ENCODE data around the gene DDA1.
"Not testable (repeated sequence)": the region's sequence is repeated elsewhere in the genome, so short reads cannot be mapped to it uniquely, and the experiment has no call there.

Gene DDA1

DNA sequence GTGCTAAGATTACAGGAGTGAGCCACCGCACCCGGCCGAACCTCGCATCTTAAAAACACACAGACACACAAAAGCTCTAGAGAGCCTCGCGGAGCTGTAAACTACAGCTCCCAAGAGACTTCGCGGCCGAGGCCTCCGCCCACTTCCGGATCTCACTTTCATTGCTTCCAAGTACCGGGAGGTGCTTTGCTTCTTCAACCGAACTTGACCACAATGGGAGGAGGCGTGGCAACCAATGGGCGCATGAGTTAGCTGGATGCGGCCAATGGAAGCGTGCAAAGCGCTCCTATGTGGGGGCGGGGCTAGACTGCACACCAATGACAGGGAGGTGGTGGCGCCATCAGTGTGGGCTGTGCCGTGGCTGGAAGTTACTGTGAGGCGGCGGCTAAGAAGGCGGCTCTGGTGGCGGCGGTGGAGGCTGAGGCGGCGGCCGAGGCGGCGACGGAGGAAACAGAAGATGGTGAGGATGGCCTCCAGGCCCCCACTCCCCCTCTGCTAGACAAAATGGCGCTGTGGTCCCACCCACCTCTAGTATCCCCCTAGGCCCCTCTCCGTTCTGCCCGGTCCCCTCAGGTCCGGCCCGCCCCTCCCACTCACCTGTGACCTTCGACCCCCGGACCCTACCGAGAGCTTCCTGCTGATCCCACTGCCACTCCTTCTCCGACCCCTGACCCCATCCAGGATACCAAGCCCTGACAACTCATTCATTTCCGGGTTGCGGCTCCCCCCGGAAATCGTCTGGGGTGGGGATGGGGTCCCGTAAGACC lies at the start of gene DDA1:
TSS of gene DDA1 (plus strand) at position 366 of the 767 bp plus-strand sequence. CDS start at position 458, 92 bp downstream.
- H3K9me3 ChIP-seq (ENCODE audit: control insufficient read depth, low read length) = no peaks in the 10 kb centered on the region
- peaks cover 9% of the 10 kb centered on the region for H3K36me3 ChIP-seq (ENCODE audit: control insufficient read depth, insufficient read depth, low read length)
- H3K27me3 ChIP-seq (ENCODE audit: control insufficient read depth, insufficient read depth, low read length) = no peaks in the 10 kb centered on the region
- H3K4me3 ChIP-seq (ENCODE audit: low read length) = peak within 1 kb of the TSS; percentile 76
- H3K4me1 ChIP-seq (ENCODE audit: control insufficient read depth, insufficient read depth, low read length) = peaks cover 53% of the 10 kb centered on the region
- H3K9ac ChIP-seq (ENCODE audit: low read length) = peak within 1 kb of the TSS; percentile 93

DNA sequence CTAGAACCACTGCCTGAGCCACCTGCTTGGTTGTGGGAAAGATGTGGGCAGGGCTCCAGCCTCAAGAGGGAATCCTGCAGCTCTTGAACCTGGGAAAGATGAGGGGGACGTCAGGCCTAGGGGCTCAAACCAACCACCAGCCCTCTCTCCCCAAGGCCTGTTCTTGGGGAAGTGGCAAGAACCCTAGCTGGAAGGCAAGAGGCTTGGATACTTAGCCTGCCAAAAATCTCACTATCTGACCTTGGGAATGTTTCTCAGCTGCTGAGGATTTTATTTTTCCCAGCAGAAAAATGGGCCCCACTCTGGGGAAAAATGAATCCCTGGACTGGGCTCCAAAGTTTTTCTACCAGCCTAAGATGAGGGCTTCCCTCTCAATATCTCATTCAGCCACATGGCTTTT lies 49.4 kb upstream of the DDA1 start:
- no peaks in the 10 kb centered on the region for H3K36me3 ChIP-seq (ENCODE audit: control insufficient read depth, insufficient read depth, low read length)
- no peaks in the 10 kb centered on the region for H3K9me3 ChIP-seq (ENCODE audit: control insufficient read depth, low read length)
- H3K27me3 ChIP-seq (ENCODE audit: control insufficient read depth, insufficient read depth, low read length) = no peaks in the 10 kb centered on the region
- H3K4me3 ChIP-seq (ENCODE audit: low read length) = no peak overlapping the region
- H3K9ac ChIP-seq (ENCODE audit: low read length) = no peak overlapping the region
- peaks cover 6% of the 10 kb centered on the region for H3K4me1 ChIP-seq (ENCODE audit: control insufficient read depth, insufficient read depth, low read length)

DNA sequence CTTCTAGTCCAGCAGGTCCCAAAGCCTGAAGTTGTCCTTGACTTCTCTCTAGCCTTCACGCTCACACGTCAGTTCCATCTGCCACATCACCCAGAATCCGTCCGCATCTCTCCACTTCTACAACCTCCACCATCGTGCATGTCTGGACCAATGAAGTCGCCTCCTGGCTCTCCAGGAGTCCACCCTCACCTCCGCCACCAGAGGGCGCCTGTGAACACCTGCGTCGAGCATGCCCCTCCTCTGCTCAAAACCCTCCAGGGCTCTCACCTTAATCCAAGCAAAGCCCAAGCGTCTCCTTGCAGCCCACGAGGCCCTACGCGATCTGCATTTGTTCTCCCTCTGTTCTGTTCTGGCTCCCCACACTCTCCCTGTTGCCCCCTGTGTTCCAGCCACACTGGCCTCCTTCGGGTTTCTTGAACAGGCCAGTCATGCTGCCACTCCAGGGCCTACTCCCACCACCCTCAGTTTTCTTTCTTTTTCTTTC lies 48.5 kb upstream of the DDA1 start:
- Histone ChIP-seq H3K4me3 (ENCODE audit: low read length) (no peak overlapping the region), H3K27me3 (ENCODE audit: control insufficient read depth, insufficient read depth, low read length) (no peaks in the 10 kb centered on the region), H3K36me3 (ENCODE audit: control insufficient read depth, insufficient read depth, low read length) (no peaks in the 10 kb centered on the region), H3K9ac (ENCODE audit: low read length) (no peak overlapping the region), H3K9me3 (ENCODE audit: control insufficient read depth, low read length) (no peaks in the 10 kb centered on the region), H3K4me1 (ENCODE audit: control insufficient read depth, insufficient read depth, low read length) (no peaks in the 10 kb centered on the region)

DNA sequence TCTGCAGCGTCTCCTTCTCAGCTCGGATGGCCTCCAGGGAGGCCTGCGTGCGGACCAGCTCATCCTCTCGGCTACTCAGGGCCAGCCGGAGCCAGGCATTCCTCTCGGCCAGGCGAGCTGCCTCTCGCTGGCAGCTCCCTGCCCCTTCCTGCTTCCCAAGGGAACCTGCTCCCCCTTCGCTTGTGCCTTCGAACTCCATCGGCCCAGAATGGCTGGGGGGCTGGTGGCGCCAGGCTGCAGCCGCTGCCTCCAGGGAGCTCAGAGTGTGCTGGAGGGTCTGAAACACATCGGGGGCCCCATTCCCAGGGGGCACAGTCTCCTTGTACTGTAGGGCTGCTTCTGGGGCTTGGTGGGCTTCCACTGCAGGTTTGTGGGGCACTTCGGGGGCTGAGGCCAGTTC lies 46.8 kb upstream of the DDA1 start:
- no peak overlapping the region for H3K4me3 ChIP-seq (ENCODE audit: low read length)
- H3K4me1 ChIP-seq (ENCODE audit: control insufficient read depth, insufficient read depth, low read length) = no peaks in the 10 kb centered on the region
- no peaks in the 10 kb centered on the region for H3K27me3 ChIP-seq (ENCODE audit: control insufficient read depth, insufficient read depth, low read length)
- no peak overlapping the region for H3K9ac ChIP-seq (ENCODE audit: low read length)
- H3K9me3 ChIP-seq (ENCODE audit: control insufficient read depth, low read length) = no peaks in the 10 kb centered on the region
- H3K36me3 ChIP-seq (ENCODE audit: control insufficient read depth, insufficient read depth, low read length) = no peaks in the 10 kb centered on the region

GRCh38 chr19:17263712-17264640 lies 45.4 kb upstream of the DDA1 start:
- Histone ChIP-seq H3K4me3 (ENCODE audit: low read length) (no peak overlapping the region), H3K9ac (ENCODE audit: low read length) (no peak overlapping the region), H3K4me1 (ENCODE audit: control insufficient read depth, insufficient read depth, low read length) (no peaks in the 10 kb centered on the region), H3K36me3 (ENCODE audit: control insufficient read depth, insufficient read depth, low read length) (no peaks in the 10 kb centered on the region), H3K9me3 (ENCODE audit: control insufficient read depth, low read length) (no peaks in the 10 kb centered on the region), H3K27me3 (ENCODE audit: control insufficient read depth, insufficient read depth, low read length) (no peaks in the 10 kb centered on the region)

DNA sequence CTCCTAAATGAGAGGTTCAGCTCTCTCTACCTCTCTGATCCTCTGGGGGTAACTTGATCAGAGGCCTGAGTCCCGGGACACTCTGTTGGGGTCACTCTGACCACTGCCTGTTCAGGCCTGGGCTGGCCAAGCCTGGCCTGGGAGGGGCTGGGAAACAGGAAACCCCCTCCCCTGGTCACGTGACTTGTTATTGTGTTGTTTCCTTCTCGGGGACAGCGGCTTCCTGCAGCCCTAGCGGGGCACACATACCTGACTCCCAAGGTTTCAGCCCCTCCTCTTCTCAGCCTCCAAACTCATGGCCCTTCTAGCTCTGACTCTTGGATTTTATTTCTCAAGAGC lies 44.8 kb upstream of the DDA1 start, which contains the start of gene USHBP1:
TSS of gene USHBP1 (minus strand) at position 105 of the 339 bp plus-strand sequence. CDS start 446 bp downstream, outside the sequence.
- no peaks in the 10 kb centered on the region for H3K4me1 ChIP-seq (ENCODE audit: control insufficient read depth, insufficient read depth, low read length)
- no peak within 1 kb of the TSS for H3K9ac ChIP-seq (ENCODE audit: low read length)
- no peak within 1 kb of the TSS for H3K4me3 ChIP-seq (ENCODE audit: low read length)
- no peaks in the 10 kb centered on the region for H3K36me3 ChIP-seq (ENCODE audit: control insufficient read depth, insufficient read depth, low read length)
- H3K9me3 ChIP-seq (ENCODE audit: control insufficient read depth, low read length) = no peaks in the 10 kb centered on the region
- no peaks in the 10 kb centered on the region for H3K27me3 ChIP-seq (ENCODE audit: control insufficient read depth, insufficient read depth, low read length)

- Histone ChIP-seq H3K36me3 (ENCODE audit: control insufficient read depth, insufficient read depth, low read length) (no peaks in the 10 kb centered on the region), H3K4me1 (ENCODE audit: control insufficient read depth, insufficient read depth, low read length) (no peaks in the 10 kb centered on the region), H3K9me3 (ENCODE audit: control insufficient read depth, low read length) (no peaks in the 10 kb centered on the region), H3K4me3 (ENCODE audit: low read length) (no peak overlapping the region), H3K9ac (ENCODE audit: low read length) (no peak overlapping the region), H3K27me3 (ENCODE audit: control insufficient read depth, insufficient read depth, low read length) (no peaks in the 10 kb centered on the region)
These were observed 43.3 kb upstream of the DDA1 start for GRCh38 chr19:17266026-17266425.

DNA sequence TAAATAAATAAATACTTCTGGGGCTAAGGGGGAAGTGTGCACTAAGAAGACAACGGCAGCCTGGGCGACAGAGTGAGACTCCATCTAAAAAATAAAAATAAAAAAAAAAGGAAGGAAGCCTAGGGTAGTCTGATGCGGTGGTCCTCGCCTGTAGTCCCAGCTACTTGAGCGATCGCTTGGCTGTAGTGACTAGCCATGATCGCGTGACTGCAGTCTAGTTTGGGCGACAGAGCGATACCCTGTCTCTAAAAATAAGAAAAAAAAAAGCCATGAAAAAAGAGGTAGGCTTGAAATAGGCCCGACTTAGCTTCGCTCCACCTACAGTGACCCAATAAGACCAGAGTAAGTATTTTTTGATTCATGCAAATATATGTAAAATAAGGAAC lies 42.8 kb upstream of the DDA1 start:
- Histone ChIP-seq H3K27me3 (ENCODE audit: control insufficient read depth, insufficient read depth, low read length) (no peaks in the 10 kb centered on the region), H3K9me3 (ENCODE audit: control insufficient read depth, low read length) (no peaks in the 10 kb centered on the region), H3K9ac (ENCODE audit: low read length) (no peak overlapping the region), H3K4me3 (ENCODE audit: low read length) (no peak overlapping the region), H3K36me3 (ENCODE audit: control insufficient read depth, insufficient read depth, low read length) (peaks cover 4% of the 10 kb centered on the region), H3K4me1 (ENCODE audit: control insufficient read depth, insufficient read depth, low read length) (no peaks in the 10 kb centered on the region)

DNA sequence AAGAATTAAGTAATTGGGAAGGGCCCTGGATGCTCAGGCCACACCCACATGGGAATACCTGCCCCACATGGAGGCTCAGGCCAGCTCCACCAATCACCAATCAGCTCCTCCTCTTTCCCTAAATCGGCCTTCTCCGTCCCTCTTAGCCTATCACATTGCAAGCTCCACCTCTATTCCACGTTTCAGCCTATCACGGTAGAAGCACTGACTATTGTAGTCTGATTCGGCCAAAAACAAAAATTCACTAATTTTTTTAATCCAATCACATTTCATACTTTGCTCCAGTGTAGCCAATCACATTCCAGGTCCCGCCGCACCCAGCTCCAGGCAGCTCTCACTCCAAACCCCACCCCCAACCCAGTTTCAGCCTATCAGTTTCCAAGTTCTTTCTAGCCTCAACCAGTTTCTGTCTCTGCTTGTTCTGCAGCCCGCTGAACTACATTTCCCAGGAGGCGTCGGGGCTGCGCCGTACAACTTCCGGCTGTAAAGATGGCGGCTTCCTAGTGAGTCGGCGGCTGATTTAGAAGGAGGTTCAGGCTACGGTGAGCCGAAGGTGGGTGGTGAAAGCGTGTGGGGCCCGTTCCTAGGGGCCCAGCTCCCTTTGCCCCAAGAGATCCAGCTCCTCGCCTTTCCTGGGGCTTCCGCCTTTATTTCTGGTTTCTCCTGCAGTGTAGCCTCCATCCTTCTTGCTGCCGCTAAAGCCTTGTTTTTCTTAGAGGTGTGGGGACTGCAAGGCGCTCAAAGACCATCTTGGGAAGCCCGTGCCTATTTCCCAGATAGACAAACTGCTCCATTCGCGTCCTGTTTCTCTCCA lies 42.2 kb upstream of the DDA1 start, which contains the start of gene BABAM1:
TSS of gene BABAM1 (plus strand) at position 469 of the 814 bp plus-strand sequence. CDS start 1,364 bp downstream, outside the sequence.
- Histone ChIP-seq H3K4me1 (ENCODE audit: control insufficient read depth, insufficient read depth, low read length) (no peaks in the 10 kb centered on the region), H3K9ac (ENCODE audit: low read length) (peak within 1 kb of the TSS; percentile 79), H3K9me3 (ENCODE audit: control insufficient read depth, low read length) (no peaks in the 10 kb centered on the region), H3K36me3 (ENCODE audit: control insufficient read depth, insufficient read depth, low read length) (peaks cover 4% of the 10 kb centered on the region), H3K27me3 (ENCODE audit: control insufficient read depth, insufficient read depth, low read length) (no peaks in the 10 kb centered on the region), H3K4me3 (ENCODE audit: low read length) (peak within 1 kb of the TSS; percentile 99)

DNA sequence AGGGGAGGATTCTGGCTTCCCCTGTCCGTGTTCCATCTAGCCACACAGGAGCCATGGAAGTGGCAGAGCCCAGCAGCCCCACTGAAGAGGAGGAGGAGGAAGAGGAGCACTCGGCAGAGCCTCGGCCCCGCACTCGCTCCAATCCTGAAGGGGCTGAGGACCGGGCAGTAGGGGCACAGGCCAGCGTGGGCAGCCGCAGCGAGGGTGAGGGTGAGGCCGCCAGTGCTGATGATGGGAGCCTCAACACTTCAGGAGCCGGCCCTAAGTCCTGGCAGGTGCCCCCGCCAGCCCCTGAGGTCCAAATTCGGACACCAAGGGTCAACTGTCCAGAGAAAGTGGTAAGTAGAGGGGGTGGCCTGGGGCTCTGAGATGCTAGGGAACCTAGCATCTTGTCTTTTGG lies 40.6 kb upstream of the DDA1 start:
- H3K36me3 ChIP-seq (ENCODE audit: control insufficient read depth, insufficient read depth, low read length) = peaks cover 5% of the 10 kb centered on the region

DNA sequence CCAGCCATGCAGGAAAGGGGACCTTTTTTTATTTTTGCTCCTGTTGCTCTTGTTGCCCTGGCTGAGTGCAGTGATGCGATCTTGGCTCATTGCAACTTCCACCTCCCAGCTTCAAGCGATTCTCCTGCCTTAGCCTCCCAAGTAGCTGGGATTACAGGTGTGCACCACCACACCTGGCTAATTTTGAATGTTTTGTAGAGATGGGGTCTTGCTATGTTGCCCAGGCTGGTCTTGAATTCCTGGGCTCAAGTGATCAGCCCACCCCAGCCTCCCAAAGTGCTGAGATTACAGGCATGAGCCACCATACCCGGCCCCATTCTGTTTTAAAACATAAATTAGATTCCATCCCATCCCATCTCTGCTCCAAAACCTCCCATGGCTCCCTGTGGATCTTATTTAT lies 34.5 kb upstream of the DDA1 start:
- not testable (repeated sequence) for H3K4me3 ChIP-seq (ENCODE audit: low read length); H3K4me1 ChIP-seq (ENCODE audit: control insufficient read depth, insufficient read depth, low read length); H3K9me3 ChIP-seq (ENCODE audit: control insufficient read depth, low read length); H3K27me3 ChIP-seq (ENCODE audit: control insufficient read depth, insufficient read depth, low read length); H3K9ac ChIP-seq (ENCODE audit: low read length)
- H3K36me3 ChIP-seq (ENCODE audit: control insufficient read depth, insufficient read depth, low read length) = peaks cover 23% of the 10 kb centered on the region

More for the DNA sequence above, 40.6 kb upstream of the DDA1 start:
- Histone ChIP-seq H3K9me3 (ENCODE audit: control insufficient read depth, low read length) (no peaks in the 10 kb centered on the region), H3K4me1 (ENCODE audit: control insufficient read depth, insufficient read depth, low read length) (no peaks in the 10 kb centered on the region), H3K27me3 (ENCODE audit: control insufficient read depth, insufficient read depth, low read length) (no peaks in the 10 kb centered on the region), H3K4me3 (ENCODE audit: low read length) (no peak overlapping the region), H3K9ac (ENCODE audit: low read length) (no peak overlapping the region)
